Activated naive CD4-positive, alpha-beta T cell treated with anti-CD3 and anti-CD28 coated beads, Interleukin-2, amount 50 U/mL, for 24 hours (primary cell): Measurements from ENCODE around the gene CDC14B.
A peak's percentile ranks its signal among the peaks of the same experiment; 100 is the strongest.

Experiments used
- H3K27ac Mint-ChIP-seq: one replicate; pipeline ENCODE4 v1.8.0; 2021; ENCODE audit warnings: mild to moderate bottlenecking, mixed read lengths
- H3K27me3 Mint-ChIP-seq: one replicate; pipeline ENCODE4 v1.8.0; 2021; ENCODE audit warnings: mixed read lengths
- H3K36me3 Mint-ChIP-seq: one replicate; pipeline ENCODE4 v1.8.0; 2021; ENCODE audit warnings: mixed read lengths
- H3K4me1 Mint-ChIP-seq: one replicate; pipeline ENCODE4 v1.8.0; 2021; ENCODE audit warnings: mixed read lengths
- H3K4me3 Mint-ChIP-seq: one replicate; pipeline ENCODE4 v1.8.0; 2021; ENCODE audit warnings: mild to moderate bottlenecking, mixed read lengths
- H3K9me3 Mint-ChIP-seq: one replicate; pipeline ENCODE4 v1.8.0; 2021; ENCODE audit warnings: mixed read lengths

The CDC14B gene

DNA sequence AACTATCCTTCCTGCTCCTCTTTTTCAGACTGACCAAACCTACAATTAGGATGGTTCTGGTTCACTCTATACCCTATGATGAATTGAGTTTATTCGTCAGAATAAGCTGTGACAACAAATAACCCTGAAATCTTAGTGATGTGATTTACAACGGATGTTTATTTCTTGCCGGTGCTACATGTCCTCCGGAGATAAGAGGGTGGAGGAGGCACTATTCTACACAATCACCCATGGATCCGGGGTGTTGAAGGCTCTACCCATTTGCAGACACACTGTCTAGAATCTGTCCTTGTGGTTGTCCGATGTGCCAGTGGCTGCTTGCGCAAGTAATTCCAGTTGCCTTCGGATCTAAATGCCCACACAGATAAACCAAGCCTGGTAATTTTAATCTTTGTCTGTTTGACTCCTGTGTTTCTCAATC, 44.7 kb downstream of the CDC14B start:
- no peaks in the 10 kb centered on the region for H3K4me1 Mint-ChIP-seq
- no peak overlapping the region for H3K27ac Mint-ChIP-seq
- no peaks in the 10 kb centered on the region for H3K27me3 Mint-ChIP-seq
- no peak overlapping the region for H3K4me3 Mint-ChIP-seq
- H3K36me3 Mint-ChIP-seq, result no peaks in the 10 kb centered on the region
- no peaks in the 10 kb centered on the region for H3K9me3 Mint-ChIP-seq

DNA sequence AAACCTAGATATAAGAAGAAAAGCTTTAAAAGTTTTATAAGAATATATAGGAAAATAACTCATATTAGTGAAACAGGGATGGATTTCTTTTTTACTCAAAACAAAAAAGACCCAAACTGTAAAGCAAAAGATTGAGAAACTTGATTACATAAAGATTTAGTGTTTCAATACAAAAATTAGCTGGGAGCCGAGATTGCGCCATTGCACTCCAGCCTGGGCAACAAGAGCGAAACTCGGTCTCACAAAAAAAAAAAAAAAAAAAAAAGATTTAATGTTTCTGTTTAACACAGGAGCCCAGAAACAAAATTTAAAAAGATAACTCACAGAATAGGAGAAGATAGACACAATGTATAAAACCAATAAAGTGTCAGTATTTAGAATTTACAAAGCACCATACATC, 45.2 kb downstream of the CDC14B start:
- no peak overlapping the region for H3K4me3 Mint-ChIP-seq
- H3K27ac Mint-ChIP-seq, result no peak overlapping the region
- no peaks in the 10 kb centered on the region for H3K4me1 Mint-ChIP-seq
- H3K9me3 Mint-ChIP-seq, result no peaks in the 10 kb centered on the region
- H3K27me3 Mint-ChIP-seq, result no peaks in the 10 kb centered on the region
- no peaks in the 10 kb centered on the region for H3K36me3 Mint-ChIP-seq

DNA sequence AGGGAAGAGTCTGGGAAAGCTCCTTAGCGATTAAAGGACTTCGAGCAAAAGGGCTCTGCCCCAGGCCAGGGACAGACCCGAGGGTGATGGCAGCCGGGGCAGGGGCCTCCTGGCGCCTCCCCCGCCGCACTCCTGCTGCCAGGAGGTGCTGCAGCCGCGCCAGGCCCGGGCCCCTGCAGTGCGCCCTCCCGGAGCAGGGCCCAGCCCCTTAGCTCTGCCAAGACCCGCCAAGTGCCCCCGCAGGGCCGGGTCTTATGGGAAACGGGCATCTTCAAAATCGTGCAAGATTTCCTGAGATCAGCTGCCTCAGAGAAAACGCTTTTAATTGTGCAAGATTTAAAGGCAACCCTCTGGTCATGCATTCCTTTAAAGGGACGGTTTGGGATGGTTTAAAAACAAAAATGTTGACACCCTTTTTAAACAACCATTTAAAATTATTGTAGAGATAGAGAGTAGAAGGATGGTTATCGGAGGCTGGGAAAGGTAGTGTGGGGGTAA, 52.4 kb downstream of the CDC14B start:
- H3K27me3 Mint-ChIP-seq, result no peaks in the 10 kb centered on the region
- no peak overlapping the region for H3K27ac Mint-ChIP-seq
- H3K4me1 Mint-ChIP-seq, result peaks cover 31% of the 10 kb centered on the region
- H3K4me3 Mint-ChIP-seq, result peak overlapping the region; percentile 83
- H3K9me3 Mint-ChIP-seq, result no peaks in the 10 kb centered on the region
- H3K36me3 Mint-ChIP-seq, result peaks cover 2% of the 10 kb centered on the region

DNA sequence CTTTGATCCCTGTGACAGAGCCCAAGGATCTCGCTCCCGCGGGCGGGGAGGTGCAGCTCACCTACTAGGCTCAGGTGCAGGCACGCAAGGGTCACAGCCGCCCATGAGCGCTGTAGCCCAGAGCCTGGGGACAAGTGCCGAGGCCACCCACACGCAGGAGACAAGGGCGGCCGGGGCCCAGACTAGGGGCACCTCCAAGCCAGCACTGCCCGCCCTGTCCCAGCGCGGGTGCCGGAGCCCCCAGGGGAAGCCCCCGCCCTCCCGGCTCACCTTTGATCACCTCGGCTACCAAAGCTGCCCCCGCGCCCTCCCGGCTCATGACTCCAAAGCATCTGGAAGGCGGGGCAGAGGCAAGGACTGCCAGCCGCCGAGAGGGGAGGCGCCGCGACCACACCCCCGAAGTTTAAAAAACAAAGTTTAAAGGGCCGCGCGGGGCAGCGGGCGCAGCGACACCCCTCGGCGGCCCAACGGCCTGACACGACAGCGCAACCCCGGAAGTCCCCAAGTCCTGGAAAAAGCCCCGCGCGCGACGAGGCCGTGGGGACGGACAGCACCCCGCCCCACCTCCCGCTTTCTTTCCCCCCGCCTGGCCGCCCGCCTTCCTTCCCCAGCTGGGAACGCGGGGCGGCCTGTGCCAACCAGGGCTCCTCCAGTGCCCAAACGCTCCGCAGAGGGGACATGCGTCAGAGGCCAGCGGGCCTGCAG, 53.0 kb downstream of the CDC14B start:
- Mint-ChIP-seq H3K27me3 (no peaks in the 10 kb centered on the region), H3K27ac (peak overlapping the region; percentile 65), H3K36me3 (peaks cover 3% of the 10 kb centered on the region), H3K4me1 (peaks cover 31% of the 10 kb centered on the region), H3K4me3 (peak overlapping the region; percentile 83), H3K9me3 (no peaks in the 10 kb centered on the region)

DNA sequence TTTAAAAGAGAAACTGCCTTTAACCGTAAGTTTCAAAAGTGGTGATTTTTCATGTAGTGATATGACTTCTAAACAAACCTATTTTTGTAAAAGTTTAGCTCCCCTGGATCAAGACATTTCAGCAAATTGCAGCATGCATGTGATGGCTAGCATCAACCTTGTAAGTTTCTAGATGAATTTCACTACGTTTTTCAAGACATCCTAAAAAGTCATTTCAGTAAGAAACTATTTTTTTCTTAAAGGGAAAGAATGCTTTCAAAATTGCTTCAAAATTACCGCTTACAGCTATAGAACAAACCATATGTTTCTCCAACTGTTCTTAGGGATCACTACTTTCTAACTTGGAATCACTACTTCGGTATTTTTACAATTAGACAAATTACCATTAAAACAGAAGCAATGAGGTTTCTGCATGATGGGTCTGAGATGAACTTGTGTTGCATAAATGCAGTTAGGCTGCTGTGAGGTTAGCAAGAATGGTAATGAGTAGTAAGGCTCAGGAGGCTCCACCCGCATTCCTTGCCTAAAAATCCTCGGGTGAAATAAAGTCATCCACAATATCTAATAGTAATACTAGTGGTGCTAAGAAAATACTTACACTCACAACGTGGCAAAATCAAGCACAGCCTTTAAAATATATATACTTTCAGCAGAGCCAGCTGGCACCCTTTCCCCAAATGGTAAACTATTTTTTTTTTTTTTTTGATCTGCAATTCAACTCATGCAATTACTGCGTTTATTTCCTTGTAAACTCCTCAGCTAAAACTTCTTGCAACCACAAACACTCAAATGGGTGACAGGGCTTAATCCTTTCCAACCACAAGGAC, 53.8 kb downstream of the CDC14B start:
- Mint-ChIP-seq H3K4me1 (peaks cover 31% of the 10 kb centered on the region), H3K4me3 (peak overlapping the region; percentile 83), H3K27me3 (no peaks in the 10 kb centered on the region), H3K36me3 (peaks cover 4% of the 10 kb centered on the region), H3K27ac (peak overlapping the region; percentile 65), H3K9me3 (no peaks in the 10 kb centered on the region)

DNA sequence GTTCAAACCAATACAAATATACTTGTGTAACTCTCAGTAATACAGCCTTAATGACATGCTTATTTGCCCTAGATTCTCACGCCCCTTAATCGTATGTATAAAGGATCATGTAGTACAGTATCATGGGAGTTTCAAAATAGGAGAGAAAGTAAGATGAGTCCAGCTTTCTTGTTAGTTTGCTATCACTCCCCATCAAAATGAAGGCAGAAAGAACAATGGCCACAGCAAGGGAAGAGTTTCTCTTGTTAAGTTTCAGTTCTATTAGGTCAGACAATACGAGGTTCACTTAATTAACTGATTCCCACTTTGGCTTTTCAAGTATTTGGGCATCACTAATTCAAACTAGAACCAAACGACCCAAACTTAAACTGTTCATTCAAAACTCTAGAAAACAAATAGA, 55.4 kb downstream of the CDC14B start:
- H3K4me1 Mint-ChIP-seq, result peaks cover 35% of the 10 kb centered on the region
- H3K27me3 Mint-ChIP-seq, result no peaks in the 10 kb centered on the region
- H3K36me3 Mint-ChIP-seq, result peaks cover 7% of the 10 kb centered on the region
- no peak overlapping the region for H3K4me3 Mint-ChIP-seq
- no peaks in the 10 kb centered on the region for H3K9me3 Mint-ChIP-seq
- H3K27ac Mint-ChIP-seq, result no peak overlapping the region

DNA sequence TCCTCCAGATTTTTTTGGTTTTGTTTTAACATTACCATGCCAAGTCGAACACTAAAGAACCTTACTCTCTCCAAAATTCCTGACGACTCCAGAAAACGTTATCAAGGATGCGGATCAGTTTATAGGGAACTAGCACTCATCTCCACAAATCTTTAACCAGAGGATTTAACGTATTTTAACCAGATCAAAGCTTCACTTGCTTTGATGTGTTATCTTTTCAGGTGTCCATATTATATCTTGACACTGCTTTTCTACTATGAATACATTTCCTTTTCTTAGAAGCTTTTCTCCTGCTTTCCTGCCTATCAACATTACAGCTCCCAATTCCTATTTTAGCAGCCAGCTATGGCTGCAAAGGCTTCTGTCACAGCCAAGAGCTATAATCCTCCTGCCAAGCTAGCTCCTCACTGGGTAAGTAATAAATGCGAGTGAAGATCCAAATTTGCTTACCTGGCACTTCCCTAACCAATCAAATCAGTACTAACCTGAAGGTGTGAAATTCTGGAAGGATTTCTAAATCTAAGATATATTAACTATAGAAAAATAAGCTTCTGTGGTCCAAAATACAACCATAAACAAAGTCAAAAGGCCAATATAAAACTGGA, 60.2 kb downstream of the CDC14B start:
- Mint-ChIP-seq H3K9me3 (no peaks in the 10 kb centered on the region), H3K4me3 (no peak overlapping the region), H3K27me3 (no peaks in the 10 kb centered on the region), H3K4me1 (peaks cover 22% of the 10 kb centered on the region), H3K27ac (no peak overlapping the region), H3K36me3 (peaks cover 12% of the 10 kb centered on the region)

DNA sequence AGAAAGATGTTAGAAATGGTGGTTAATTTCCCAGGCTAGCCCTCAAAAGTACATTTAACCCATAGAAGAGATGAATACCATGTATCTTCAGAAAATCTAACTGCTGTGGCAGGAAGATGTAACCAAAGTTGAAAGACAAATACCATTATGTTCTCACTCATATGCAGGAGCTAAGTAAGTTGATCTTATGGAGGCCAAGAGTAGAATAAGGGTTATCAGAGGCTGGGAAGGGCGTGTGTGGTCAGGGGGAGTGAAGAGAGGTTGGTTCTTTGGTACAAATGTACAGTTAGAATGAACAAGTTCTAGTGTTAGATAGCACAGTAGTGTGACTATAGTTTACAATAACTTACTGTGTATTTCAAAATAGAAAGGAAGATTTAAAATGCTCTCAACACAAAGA, 61.7 kb downstream of the CDC14B start:
- peaks cover 16% of the 10 kb centered on the region for H3K4me1 Mint-ChIP-seq
- no peak overlapping the region for H3K27ac Mint-ChIP-seq
- no peaks in the 10 kb centered on the region for H3K27me3 Mint-ChIP-seq
- H3K9me3 Mint-ChIP-seq, result no peaks in the 10 kb centered on the region
- H3K4me3 Mint-ChIP-seq, result no peak overlapping the region
- H3K36me3 Mint-ChIP-seq, result peaks cover 12% of the 10 kb centered on the region

DNA sequence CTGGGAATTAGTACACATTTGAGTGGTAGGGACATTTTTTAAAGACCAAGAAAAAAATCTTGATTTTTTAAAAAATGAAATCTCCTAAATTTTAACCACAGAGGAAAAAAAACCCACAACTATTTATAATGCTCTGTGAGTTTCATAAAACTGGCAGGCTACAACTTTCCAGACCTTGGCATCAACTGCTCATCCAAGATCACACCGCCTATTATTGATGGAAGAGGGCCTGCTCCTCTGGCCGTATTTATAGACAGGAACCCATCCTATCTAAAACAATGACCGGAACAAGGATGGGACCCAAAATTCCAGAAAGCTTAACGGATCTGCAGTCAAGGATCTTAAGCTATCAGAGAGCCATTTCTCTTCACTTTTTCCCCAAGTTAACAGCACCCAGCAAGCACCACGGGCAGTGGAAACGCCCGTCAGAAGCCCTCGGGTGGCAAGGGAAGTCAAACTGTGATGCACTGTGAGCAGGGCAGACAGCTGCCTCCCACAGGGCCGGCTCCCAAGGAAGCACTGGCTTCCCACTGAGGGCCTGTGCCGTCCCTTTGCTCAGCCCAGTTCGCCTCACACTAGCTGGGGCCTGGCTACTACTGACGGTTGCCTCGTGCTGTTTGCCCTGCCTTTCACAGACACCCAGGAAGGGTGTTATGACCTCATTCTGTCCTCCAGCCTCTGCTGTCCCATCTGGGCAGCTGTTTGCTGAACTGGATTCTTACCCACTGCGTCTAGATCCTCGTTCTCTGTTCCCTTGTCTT, 62.8 kb downstream of the CDC14B start:
- Mint-ChIP-seq H3K27me3 (no peaks in the 10 kb centered on the region), H3K36me3 (peaks cover 11% of the 10 kb centered on the region), H3K9me3 (no peaks in the 10 kb centered on the region), H3K4me1 (peaks cover 16% of the 10 kb centered on the region), H3K4me3 (no peak overlapping the region), H3K27ac (no peak overlapping the region)

DNA sequence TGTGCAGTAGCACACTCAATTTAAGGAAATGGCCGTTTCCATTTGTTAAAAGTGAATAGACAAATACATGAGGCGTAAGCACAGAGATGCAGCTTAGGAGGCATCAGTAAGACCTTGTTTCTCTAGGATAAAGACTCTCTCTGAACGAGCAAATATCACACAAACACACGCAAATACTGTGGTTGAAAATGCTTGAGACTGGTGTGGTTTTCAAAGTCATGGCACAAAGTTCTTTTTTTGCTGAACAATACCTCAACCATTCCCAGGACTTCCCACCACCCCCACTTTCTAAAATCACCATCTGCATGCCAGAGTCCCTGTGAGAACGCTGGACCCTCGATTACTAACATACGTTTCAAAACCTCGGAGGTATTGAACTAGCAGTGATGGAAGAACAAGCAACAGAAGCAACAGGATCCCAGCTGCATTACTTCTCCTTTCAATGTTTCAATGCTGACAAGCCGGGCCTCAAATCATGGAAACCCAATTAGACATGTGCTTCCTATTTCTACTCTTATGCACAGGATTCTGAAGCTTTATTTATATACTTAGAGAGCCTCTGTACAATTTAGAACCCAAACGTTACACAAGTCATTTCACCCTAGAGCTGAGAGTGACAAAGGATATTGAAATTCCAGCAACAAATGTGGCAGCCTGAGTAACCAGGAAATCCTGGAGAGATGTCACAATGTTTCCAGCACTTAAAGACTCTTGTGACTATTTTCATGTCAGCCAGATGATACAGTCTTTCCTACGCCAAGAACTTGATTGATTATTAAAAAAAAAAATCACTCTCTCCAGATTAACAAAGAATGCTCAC, 63.9 kb downstream of the CDC14B start:
- no peak overlapping the region for H3K27ac Mint-ChIP-seq
- H3K4me1 Mint-ChIP-seq, result peaks cover 16% of the 10 kb centered on the region
- peaks cover 10% of the 10 kb centered on the region for H3K36me3 Mint-ChIP-seq

DNA sequence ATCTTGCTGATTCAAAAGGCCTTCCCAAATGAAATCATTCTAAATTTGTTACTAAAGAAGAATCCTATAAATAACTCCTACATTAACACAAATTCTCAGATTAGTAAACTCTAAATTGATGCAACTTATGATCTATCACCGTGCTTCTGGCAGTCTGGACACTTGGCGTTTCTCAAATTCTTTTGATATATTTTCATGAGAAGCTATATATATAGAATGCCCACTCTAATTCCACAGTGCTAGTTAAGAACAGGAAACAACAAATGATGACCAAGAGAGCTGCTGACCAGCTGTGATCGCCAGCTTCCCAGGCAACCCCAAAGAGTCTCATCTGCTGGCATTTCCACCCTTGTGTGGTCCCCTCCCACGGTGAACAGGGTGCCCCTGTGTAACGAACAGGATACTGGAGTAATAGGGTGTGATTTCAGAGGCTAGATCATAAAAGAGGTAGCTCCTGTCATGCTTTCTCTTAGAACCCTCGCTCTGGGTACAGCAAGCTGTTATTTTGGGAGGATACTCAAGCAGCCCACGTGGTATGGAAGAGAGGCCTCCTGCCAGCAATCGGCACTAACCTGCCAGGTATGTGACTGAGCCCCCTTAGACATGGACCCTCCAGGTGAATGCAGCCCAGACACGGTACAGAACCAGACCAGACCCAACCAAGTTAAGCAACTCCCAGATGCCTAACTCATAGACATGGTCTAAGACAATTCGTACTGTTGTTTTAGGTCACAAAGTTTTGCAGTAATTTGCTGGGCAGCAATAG, 64.7 kb downstream of the CDC14B start:
- peaks cover 10% of the 10 kb centered on the region for H3K36me3 Mint-ChIP-seq
- peaks cover 16% of the 10 kb centered on the region for H3K4me1 Mint-ChIP-seq
- no peak overlapping the region for H3K4me3 Mint-ChIP-seq
- no peaks in the 10 kb centered on the region for H3K27me3 Mint-ChIP-seq
- H3K27ac Mint-ChIP-seq, result no peak overlapping the region
- H3K9me3 Mint-ChIP-seq, result no peaks in the 10 kb centered on the region

More for the DNA sequence above, 63.9 kb downstream of the CDC14B start:
- Mint-ChIP-seq H3K4me3 (no peak overlapping the region), H3K9me3 (no peaks in the 10 kb centered on the region), H3K27me3 (no peaks in the 10 kb centered on the region)

DNA sequence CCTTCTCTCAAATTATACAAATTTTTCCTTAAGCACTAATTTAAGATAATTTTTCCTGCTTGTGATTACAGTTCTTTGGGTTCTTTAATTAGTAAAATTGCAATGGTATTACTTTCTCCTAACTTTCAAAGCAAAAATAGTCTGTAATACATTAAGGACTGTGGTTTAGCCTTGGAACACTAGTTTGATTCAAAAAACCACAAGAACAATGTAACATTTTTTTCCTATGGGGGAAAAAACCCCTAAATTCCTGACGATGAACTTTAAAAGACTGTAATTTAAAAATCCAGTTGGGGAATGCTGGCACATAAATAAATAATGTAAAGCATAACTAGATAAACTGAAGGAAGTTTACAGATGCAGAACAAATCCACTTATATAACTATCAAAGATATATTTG, 65.3 kb downstream of the CDC14B start:
- Mint-ChIP-seq H3K4me3 (no peak overlapping the region), H3K4me1 (peaks cover 12% of the 10 kb centered on the region), H3K27me3 (no peaks in the 10 kb centered on the region), H3K27ac (no peak overlapping the region), H3K9me3 (no peaks in the 10 kb centered on the region), H3K36me3 (peaks cover 8% of the 10 kb centered on the region)

DNA sequence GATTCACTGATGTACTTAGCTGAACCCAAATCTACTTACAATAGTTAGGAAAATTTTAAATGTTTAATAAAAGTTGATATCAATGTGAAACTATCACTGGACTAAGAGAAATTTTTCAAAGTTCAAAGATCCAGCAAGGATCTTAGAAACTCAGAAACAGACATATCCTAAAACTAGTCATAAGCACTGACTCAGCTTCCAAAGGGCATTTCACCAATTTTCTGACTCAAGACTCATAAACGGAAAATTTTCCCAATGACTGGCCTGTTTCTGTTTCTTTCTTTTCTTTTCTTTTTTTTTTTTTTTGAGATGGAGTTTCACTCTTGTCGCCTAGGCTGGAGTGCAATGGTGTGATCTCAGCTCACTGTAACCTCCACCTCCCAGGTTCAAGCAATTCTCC, 66.6 kb downstream of the CDC14B start:
- Mint-ChIP-seq H3K27me3 (no peaks in the 10 kb centered on the region), H3K4me3 (no peak overlapping the region), H3K9me3 (no peaks in the 10 kb centered on the region), H3K36me3 (peaks cover 4% of the 10 kb centered on the region), H3K4me1 (peaks cover 11% of the 10 kb centered on the region), H3K27ac (no peak overlapping the region)

DNA sequence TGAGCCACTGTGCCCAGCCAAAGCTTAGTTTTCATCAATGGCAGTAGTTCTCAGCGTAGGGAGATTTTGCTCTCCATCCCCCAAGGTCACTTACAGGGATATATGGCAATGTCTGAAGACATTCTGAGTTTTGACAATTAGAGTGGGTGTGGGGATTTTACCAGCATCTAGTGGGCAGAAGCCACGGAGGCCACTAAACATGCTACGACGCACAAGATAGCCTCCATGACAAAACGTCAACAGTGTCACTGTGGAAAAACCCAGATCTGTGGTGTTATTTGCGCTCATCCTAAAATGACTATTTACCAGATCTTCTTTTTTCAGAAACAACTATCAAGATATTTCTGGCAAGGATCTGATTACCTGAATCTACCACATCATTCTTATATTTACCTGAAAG, 68.2 kb downstream of the CDC14B start:
- H3K4me3 Mint-ChIP-seq, result no peak overlapping the region
- no peak overlapping the region for H3K27ac Mint-ChIP-seq
- no peaks in the 10 kb centered on the region for H3K9me3 Mint-ChIP-seq
- H3K4me1 Mint-ChIP-seq, result peaks cover 8% of the 10 kb centered on the region
- H3K27me3 Mint-ChIP-seq, result no peaks in the 10 kb centered on the region
- peaks cover 4% of the 10 kb centered on the region for H3K36me3 Mint-ChIP-seq
